Loucy (cell line): ENCODE results near the gene SPIRE2.

Source experiments
- H2AFZ ChIP-seq: fragments of 200-600 bp; sonication (generic); 2 replicates; pipeline ENCODE4 v1.6.0; 2016; ENCODE audit warnings: antibody characterized with exemption, mild to moderate bottlenecking, low read length, moderate library complexity
- H3F3A ChIP-seq: fragments of 200-600 bp; 2 replicates; pipeline ENCODE4 v1.6.0; 2016; ENCODE audit warnings: antibody characterized with exemption, low read depth, mild to moderate bottlenecking
- H3K27me3 ChIP-seq: fragments of 200-600 bp; sonication (generic); 2 replicates; pipeline ENCODE4 v1.6.1; 2014; ENCODE audit warnings: low read length, mild to moderate bottlenecking; ENCODE audit not compliant: insufficient read depth, poor library complexity, severe bottlenecking
- H3K36me3 ChIP-seq: fragments of 200-600 bp; sonication (generic); 2 replicates; pipeline ENCODE4 v1.6.1; 2016; ENCODE audit warnings: low read length; ENCODE audit not compliant: insufficient read depth
- H3K4me1 ChIP-seq: fragments of 200-600 bp; sonication (generic); 2 replicates; pipeline ENCODE4 v1.5.1; 2014; ENCODE audit warnings: low read length, mild to moderate bottlenecking; ENCODE audit not compliant: insufficient read depth, poor library complexity, severe bottlenecking
- H3K4me2 ChIP-seq: fragments of 200-600 bp; sonication (generic); 2 replicates; pipeline ENCODE4 v1.6.0; 2014; ENCODE audit warnings: antibody characterized with exemption, low read length, low read depth, mild to moderate bottlenecking; ENCODE audit not compliant: poor library complexity, severe bottlenecking
- H3K4me3 ChIP-seq: fragments of 200-600 bp; sonication (generic); 2 replicates; pipeline ENCODE4 v1.5.1; 2014; ENCODE audit warnings: low read length, mild to moderate bottlenecking, mixed read lengths; ENCODE audit not compliant: poor library complexity, severe bottlenecking
- H3K79me2 ChIP-seq: fragments of 200-600 bp; sonication (generic); 2 replicates; pipeline ENCODE4 v1.6.1; 2014; ENCODE audit warnings: low read length; ENCODE audit not compliant: insufficient read depth
- H3K9ac ChIP-seq: fragments of 200-600 bp; sonication (generic); 2 replicates; pipeline ENCODE4 v1.6.0; 2014; ENCODE audit warnings: mild to moderate bottlenecking, low read depth, low read length, moderate library complexity; ENCODE audit not compliant: poor library complexity, severe bottlenecking
- H3K9me2 ChIP-seq: fragments of 200-600 bp; sonication (generic); replicated peaks from 2 replicates; pipeline ENCODE4 v1.6.1; 2016; ENCODE audit warnings: low read depth, low read length, mixed read lengths
- H3K9me3 ChIP-seq: fragments of 200-600 bp; sonication (generic); 2 replicates; pipeline ENCODE4 v1.6.1; 2014; ENCODE audit warnings: mild to moderate bottlenecking, antibody characterized with exemption, low read length, low read depth; ENCODE audit not compliant: insufficient read depth
- H4K20me1 ChIP-seq: fragments of 200-600 bp; sonication (generic); 2 replicates; pipeline ENCODE4 v1.6.0; 2014; ENCODE audit warnings: antibody characterized with exemption, low read length, mild to moderate bottlenecking; ENCODE audit not compliant: insufficient read depth, poor library complexity, severe bottlenecking
- CTCF ChIP-seq: fragments of 200-600 bp; sonication (generic); conservative IDR thresholded peaks from 2 replicates; pipeline ENCODE4 v1.5.1; 2014; ENCODE audit warnings: mild to moderate bottlenecking, antibody characterized with exemption, low read length
- EZH2phosphoT487 ChIP-seq: fragments of 200-600 bp; IDR thresholded peaks from 2 replicates; pipeline ENCODE4 v1.6.1; 2018; ENCODE audit warnings: antibody characterized with exemption, mild to moderate bottlenecking, moderate library complexity, borderline replicate concordance

SPIRE2 gene

GRCh38 chr16:89786474-89787364 lies 41.6 kb upstream of the SPIRE2 start:
- H3F3A ChIP-seq = no peaks in the 10 kb centered on the region

GRCh38 chr16:89787365-89787805 lies 40.9 kb upstream of the SPIRE2 start:
- Histone ChIP-seq H3K4me3 (no peak overlapping the region), H3K79me2 (no peaks in the 10 kb centered on the region), H3K36me3 (peaks cover 30% of the 10 kb centered on the region; the same call in 1 of the 2 replicates), H3K9me2 (no peaks in the 10 kb centered on the region), H3K9ac (no peak overlapping the region), H3K4me2 (no peak overlapping the region), H2AFZ (no peak overlapping the region), H3K27me3 (no peaks in the 10 kb centered on the region), H3F3A (no peaks in the 10 kb centered on the region), H4K20me1 (no peaks in the 10 kb centered on the region), H3K4me1 (no peaks in the 10 kb centered on the region), H3K9me3 (no peaks in the 10 kb centered on the region)
- no peak for TF ChIP-seq CTCF
- TF ChIP-seq EZH2phosphoT487 = no peak

More at GRCh38 chr16:89786474-89787364, 41.6 kb upstream of the SPIRE2 start:
- Histone ChIP-seq H3K4me1 (no peaks in the 10 kb centered on the region), H4K20me1 (no peaks in the 10 kb centered on the region), H3K4me3 (no peak overlapping the region), H3K9ac (no peak overlapping the region), H2AFZ (no peak overlapping the region), H3K4me2 (no peak overlapping the region), H3K9me2 (no peaks in the 10 kb centered on the region), H3K9me3 (no peaks in the 10 kb centered on the region), H3K79me2 (no peaks in the 10 kb centered on the region), H3K36me3 (peaks cover 27% of the 10 kb centered on the region; the same call in 1 of the 2 replicates), H3K27me3 (no peaks in the 10 kb centered on the region)
- TF ChIP-seq CTCF (no peak), EZH2phosphoT487 (no peak)

GRCh38 chr16:89791278-89791995 lies 36.8 kb upstream of the SPIRE2 start:
- Histone ChIP-seq H3K4me2 (no peak overlapping the region), H4K20me1 (no peaks in the 10 kb centered on the region), H3K79me2 (no peaks in the 10 kb centered on the region), H3K27me3 (no peaks in the 10 kb centered on the region), H3K36me3 (peaks cover 18% of the 10 kb centered on the region; the same call in 1 of the 2 replicates), H3F3A (no peaks in the 10 kb centered on the region), H3K9me2 (no peaks in the 10 kb centered on the region), H3K4me1 (no peaks in the 10 kb centered on the region), H3K4me3 (no peak overlapping the region), H2AFZ (no peak overlapping the region), H3K9me3 (no peaks in the 10 kb centered on the region), H3K9ac (no peak overlapping the region)
- TF ChIP-seq CTCF (no peak), EZH2phosphoT487 (no peak)
